Astrocyte (in vitro differentiated cells and primary cell): Measurements from ENCODE around the gene DRD4.

Source experiments
- CTCF ChIP-seq: IDR thresholded peaks from 2 replicates; pipeline ENCODE4 v1.5.1; 2011; ENCODE audit warnings: low read depth, mild to moderate bottlenecking, inconsistent platforms, low read length, moderate library complexity; ENCODE audit not compliant: insufficient read depth
- EZH2 ChIP-seq: IDR thresholded peaks from 2 replicates; pipeline ENCODE4 v1.6.1; 2012; ENCODE audit warnings: mild to moderate bottlenecking, low read length, inconsistent platforms; ENCODE audit not compliant: insufficient read depth

DNA sequence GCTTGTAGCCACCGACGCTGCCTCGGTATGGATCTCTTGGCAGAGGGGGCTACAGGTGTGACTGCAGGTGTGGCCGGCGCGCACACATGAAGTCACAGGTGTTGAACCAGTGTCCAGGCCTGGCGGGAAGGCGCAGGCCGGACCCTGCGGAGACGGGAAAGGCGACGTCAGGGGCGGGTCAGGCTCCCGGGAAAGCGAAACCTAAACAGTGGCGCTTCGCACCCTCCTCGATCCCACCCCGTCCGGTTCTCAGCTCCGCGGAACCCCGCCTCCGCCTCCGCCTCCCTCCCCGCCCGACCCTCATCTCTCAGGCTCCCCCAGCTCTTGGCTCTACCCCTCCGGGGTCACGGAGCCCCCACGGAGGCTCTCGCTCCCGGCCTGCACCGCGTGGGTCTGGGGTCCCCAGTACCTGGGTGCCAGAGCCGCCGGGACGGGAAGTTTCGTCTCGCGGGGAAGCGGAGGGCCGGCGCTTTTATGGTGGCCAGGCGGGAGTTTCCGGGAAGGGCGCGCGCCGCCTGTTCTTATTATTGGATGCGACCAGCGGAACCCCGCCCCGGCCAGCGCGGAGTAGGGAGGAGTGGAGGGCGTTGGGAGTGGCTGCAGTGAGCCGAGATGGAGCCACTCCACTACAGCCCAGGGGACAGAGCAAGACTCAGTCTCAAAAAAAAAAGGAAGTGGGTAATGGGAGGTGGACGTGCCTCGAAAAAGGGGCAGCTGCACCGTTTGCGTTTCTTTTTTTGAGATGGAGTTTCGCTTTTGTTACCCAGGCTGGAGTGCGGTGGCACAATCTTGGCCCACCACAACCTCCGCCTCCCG, 21.4 kb upstream of the DRD4 start, which contains the start of gene IRF7:
- TF ChIP-seq CTCF (no peak), EZH2 (no peak)
